NB4 (cell line): ENCODE results near the gene DUOX1.
"Not testable (repeated sequence)": the region's sequence is repeated elsewhere in the genome, so short reads cannot be mapped to it uniquely, and the experiment has no call there.

Experiments
- DNase-seq: peaks from one replicate; pipeline ENCODE4 v3.0.0; 2010; ENCODE audit warnings: low read depth
- H3K4me3 ChIP-seq: one replicate; pipeline ENCODE4 v1.5.1; 2011; ENCODE audit warnings: mild to moderate bottlenecking, low read depth, low read length, moderate library complexity
- CTCF ChIP-seq: IDR thresholded peaks from one replicate; pipeline ENCODE4 v1.5.1; 2012; ENCODE audit warnings: low read depth, low read length
- MAX ChIP-seq: IDR thresholded peaks from 2 replicates; pipeline ENCODE4 v1.6.1; 2011; ENCODE audit warnings: low read depth, low read length
- MYC ChIP-seq: IDR thresholded peaks from 2 replicates; pipeline ENCODE4 v1.6.1; 2011; ENCODE audit warnings: low read depth, low read length
- POLR2A ChIP-seq: IDR thresholded peaks from 2 replicates; pipeline ENCODE4 v1.6.1; 2011; ENCODE audit warnings: mild to moderate bottlenecking; ENCODE audit not compliant: insufficient read length; ENCODE audit errors: extremely low read depth

The DUOX1 gene

GRCh38 chr15:45101749-45102148, 28.0 kb upstream of the DUOX1 start:
- H3K4me3 ChIP-seq: no peak overlapping the region
- no peak for DNase-seq
- TF ChIP-seq POLR2A: no peak
- no peak for TF ChIP-seq MYC
- no peak for TF ChIP-seq MAX
- TF ChIP-seq CTCF: no peak

GRCh38 chr15:45102226-45102625, 27.6 kb upstream of the DUOX1 start:
- TF ChIP-seq CTCF: no peak
- TF ChIP-seq MAX: no peak
- no peak for TF ChIP-seq POLR2A
- TF ChIP-seq MYC: no peak
- DNase-seq: no peak
- H3K4me3 ChIP-seq: no peak overlapping the region

GRCh38 chr15:45104170-45104569, 25.6 kb upstream of the DUOX1 start:
- not testable (repeated sequence) for H3K4me3 ChIP-seq, DNase-seq

GRCh38 chr15:45105586-45105985, 24.2 kb upstream of the DUOX1 start:
- TF ChIP-seq CTCF (no peak), MYC (no peak), POLR2A (no peak), MAX (no peak)
- H3K4me3 ChIP-seq: no peak overlapping the region
- DNase-seq: no peak

GRCh38 chr15:45106002-45106790, 23.6 kb upstream of the DUOX1 start:
- TF ChIP-seq MYC: no peak
- TF ChIP-seq POLR2A: no peak
- TF ChIP-seq CTCF: no peak
- no peak for TF ChIP-seq MAX
- no peak overlapping the region for H3K4me3 ChIP-seq

GRCh38 chr15:45107941-45108630, 21.7 kb upstream of the DUOX1 start:
- TF ChIP-seq POLR2A (no peak), MAX (no peak), CTCF (no peak), MYC (no peak)
- H3K4me3 ChIP-seq: no peak overlapping the region
- no peak for DNase-seq

More at GRCh38 chr15:45106002-45106790, 23.6 kb upstream of the DUOX1 start:
- DNase-seq: no peak
